ENCODE measurements around the gene VSIG10L2. TPM values are rescaled to one million over a fixed set of nuclear protein-coding genes. Genes with fewer than 3 reads are reported as not detected.

Gene VSIG10L2
- total RNA-seq, 1 experiment from 2014 or later: not detected

GRCh38 chr11:125925804-125926203 is 20.0 kb upstream of the VSIG10L2 start:
- WGBS (ENCODE audit: extremely low coverage, insufficient read length, low lambda C conversion rate): no CpG with 5 or more reads among the region's 3 CpGs
- no peak overlapping the region for H3K4me3 Mint-ChIP-seq

More at GRCh38 chr11:125925804-125926203, 20.0 kb upstream of the VSIG10L2 start:
- no peaks in the 10 kb centered on the region for H3K36me3 Mint-ChIP-seq (ENCODE audit: insufficient read depth in 1 of 3, low read depth in 3 of 3)
- Histone ChIP-seq H3K27ac (ENCODE audit: insufficient read length, low read depth, low read length) (no peak overlapping the region), H2AFZ (ENCODE audit: low read length) (no peak overlapping the region), H3K79me1 (ENCODE audit: insufficient read depth, low read depth, low read length, poor library complexity, severe bottlenecking) (no peaks in the 10 kb centered on the region), H2BK15ac (ENCODE audit: low read depth, low read length) (no peak overlapping the region), H4K8ac (replicated peaks; ENCODE audit: insufficient read length, low read depth, low read length) (no peak overlapping the region), H3K4ac (ENCODE audit: low read depth, low read length) (no peak overlapping the region), H3T11ph (ENCODE audit: low read length) (no peak overlapping the region), H4K20me1 (ENCODE audit: control insufficient read depth, insufficient read depth, insufficient read length) (no peaks in the 10 kb centered on the region), H3K9ac (ENCODE audit: extremely low read depth, insufficient read length, low read length) (no peak overlapping the region), H2BK20ac (ENCODE audit: low read depth, low read length, poor library complexity, severe bottlenecking) (no peak overlapping the region), H3K14ac (ENCODE audit: insufficient read depth, low read length) (no peak overlapping the region), H3K79me2 (ENCODE audit: insufficient read depth, low read length) (no peaks in the 10 kb centered on the region), H3K9me3 (ENCODE audit: control insufficient read depth, low read depth, low read length) (no peaks in the 10 kb centered on the region), H2BK120ac (ENCODE audit: low read depth, low read length, poor library complexity, severe bottlenecking) (no peak overlapping the region), H2AK5ac (ENCODE audit: insufficient read length, low read length) (no peak overlapping the region), H4K91ac (ENCODE audit: insufficient read length, low read depth, low read length) (no peak overlapping the region), H3K4me2 (ENCODE audit: insufficient read depth, insufficient read length, low read length) (no peak overlapping the region), H3K4me1 (ENCODE audit: insufficient read depth, low read length) (no peaks in the 10 kb centered on the region), H3K23me2 (ENCODE audit: insufficient read length, low read depth, low read length, poor library complexity, severe bottlenecking) (no peaks in the 10 kb centered on the region), H3K23ac (ENCODE audit: insufficient read length, low read depth, low read length) (no peak overlapping the region), H3K18ac (ENCODE audit: insufficient read length, low read depth, low read length) (no peak overlapping the region), H3K27me3 (ENCODE audit: insufficient read depth, low read length) (no peaks in the 10 kb centered on the region), H4K5ac (ENCODE audit: insufficient read length, low read depth, low read length) (no peak overlapping the region), H2BK12ac (ENCODE audit: insufficient read length, low read depth, low read length) (no peak overlapping the region), H3K56ac (ENCODE audit: insufficient read length, low read depth, low read length) (no peak overlapping the region), H2BK5ac (ENCODE audit: insufficient read length, low read length) (no peak overlapping the region)
- H3K27me3 Mint-ChIP-seq (ENCODE audit: low read depth): peaks cover 3% of the 10 kb centered on the region
- no peak for DNase-seq
- peaks cover 14 to 21% of the 10 kb centered on the region in 2 experiments for H3K4me1 Mint-ChIP-seq
- no peak for TF ChIP-seq CTCF (conservative IDR thresholded peaks at IDR 0.05)
- no peak overlapping the region for H3K27ac Mint-ChIP-seq
- no peaks in the 10 kb centered on the region; a peak in 1 of 5 replicates for H3K9me3 Mint-ChIP-seq

All from H9 (cell line).